OCI-LY3 (cell line): Measurements from ENCODE around the gene PAX5.

Source experiments
- EZH2phosphoT487 ChIP-seq: fragments of 200-600 bp; shearing (Covaris generic); IDR thresholded peaks from 2 replicates; pipeline ENCODE4 v1.6.1; 2018; ENCODE audit warnings: antibody characterized with exemption, mixed run types, low read depth
- TF ChIP-seq, protein P1 (sequence below): fragments of 200-600, 300-600 bp; sonication (generic); IDR thresholded peaks from 2 replicates; pipeline ENCODE4 v1.5.1; 2014; ENCODE audit warnings: antibody characterized with exemption, low read length, low read depth

- TF ChIP-seq, protein P1, sequence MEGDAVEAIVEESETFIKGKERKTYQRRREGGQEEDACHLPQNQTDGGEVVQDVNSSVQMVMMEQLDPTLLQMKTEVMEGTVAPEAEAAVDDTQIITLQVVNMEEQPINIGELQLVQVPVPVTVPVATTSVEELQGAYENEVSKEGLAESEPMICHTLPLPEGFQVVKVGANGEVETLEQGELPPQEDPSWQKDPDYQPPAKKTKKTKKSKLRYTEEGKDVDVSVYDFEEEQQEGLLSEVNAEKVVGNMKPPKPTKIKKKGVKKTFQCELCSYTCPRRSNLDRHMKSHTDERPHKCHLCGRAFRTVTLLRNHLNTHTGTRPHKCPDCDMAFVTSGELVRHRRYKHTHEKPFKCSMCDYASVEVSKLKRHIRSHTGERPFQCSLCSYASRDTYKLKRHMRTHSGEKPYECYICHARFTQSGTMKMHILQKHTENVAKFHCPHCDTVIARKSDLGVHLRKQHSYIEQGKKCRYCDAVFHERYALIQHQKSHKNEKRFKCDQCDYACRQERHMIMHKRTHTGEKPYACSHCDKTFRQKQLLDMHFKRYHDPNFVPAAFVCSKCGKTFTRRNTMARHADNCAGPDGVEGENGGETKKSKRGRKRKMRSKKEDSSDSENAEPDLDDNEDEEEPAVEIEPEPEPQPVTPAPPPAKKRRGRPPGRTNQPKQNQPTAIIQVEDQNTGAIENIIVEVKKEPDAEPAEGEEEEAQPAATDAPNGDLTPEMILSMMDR: no peak
- TF ChIP-seq EZH2phosphoT487: no peak
These were observed 225.8 kb downstream of the PAX5 start for GRCh38 chr9:36808251-36808650.
